HG02943 (cell line): Measurements from ENCODE around the gene TOM1L2.
"Not testable (repeated sequence)": the region's sequence is repeated elsewhere in the genome, so short reads cannot be mapped to it uniquely, and the experiment has no call there.

Experiments
- ATAC-seq: cut with Tn5 transposase; IDR thresholded peaks from one replicate; pipeline ENCODE4 v1.9.1; 2021; ENCODE audit warnings: mild to moderate bottlenecking, low read depth, moderate library complexity; ENCODE audit not compliant: unreplicated experiment

The TOM1L2 gene

GRCh38 chr17:17811381-17812210 lies 160.6 kb downstream of the TOM1L2 start:
- ATAC-seq = no peak

GRCh38 chr17:17810895-17811248 lies 161.3 kb downstream of the TOM1L2 start:
- ATAC-seq = no peak

- ATAC-seq = no peak
Observed at GRCh38 chr17:17810084-17810894, 161.9 kb downstream of the TOM1L2 start.

- no peak for ATAC-seq
Observed at GRCh38 chr17:17809531-17810083, 162.6 kb downstream of the TOM1L2 start.

GRCh38 chr17:17808706-17809432 lies 163.3 kb downstream of the TOM1L2 start:
- ATAC-seq = no peak

- not testable (repeated sequence) for ATAC-seq
Observed at GRCh38 chr17:17808200-17808599, 164.0 kb downstream of the TOM1L2 start.

GRCh38 chr17:17807440-17807839 lies 164.8 kb downstream of the TOM1L2 start:
- no peak for ATAC-seq

GRCh38 chr17:17806611-17807274 lies 165.5 kb downstream of the TOM1L2 start:
- no peak for ATAC-seq

GRCh38 chr17:17806035-17806434 lies 166.2 kb downstream of the TOM1L2 start:
- no peak for ATAC-seq

GRCh38 chr17:17805575-17805974 lies 166.6 kb downstream of the TOM1L2 start:
- ATAC-seq = no peak

- ATAC-seq = no peak
Observed at GRCh38 chr17:17804007-17804406, 168.2 kb downstream of the TOM1L2 start.

GRCh38 chr17:17801800-17802481 lies 170.3 kb downstream of the TOM1L2 start:
- no peak for ATAC-seq

GRCh38 chr17:17800504-17801021 lies 171.6 kb downstream of the TOM1L2 start:
- no peak for ATAC-seq

GRCh38 chr17:17798573-17799255 lies 173.5 kb downstream of the TOM1L2 start:
- no peak for ATAC-seq

GRCh38 chr17:17798010-17798556 lies 174.1 kb downstream of the TOM1L2 start:
- ATAC-seq = no peak

- ATAC-seq = no peak
Observed at GRCh38 chr17:17797119-17797809, 174.9 kb downstream of the TOM1L2 start.

GRCh38 chr17:17796787-17797061 lies 175.5 kb downstream of the TOM1L2 start:
- ATAC-seq = no peak
